HG03575 (cell line): Measurements from ENCODE around the gene CDH23.

ENCODE experiments used
- ATAC-seq: cut with Tn5 transposase; IDR thresholded peaks from one replicate; pipeline ENCODE4 v1.9.1; 2021; ENCODE audit not compliant: unreplicated experiment, insufficient number of reproducible peaks, low FRiP score; ENCODE audit errors: extremely low read depth

The CDH23 gene

DNA sequence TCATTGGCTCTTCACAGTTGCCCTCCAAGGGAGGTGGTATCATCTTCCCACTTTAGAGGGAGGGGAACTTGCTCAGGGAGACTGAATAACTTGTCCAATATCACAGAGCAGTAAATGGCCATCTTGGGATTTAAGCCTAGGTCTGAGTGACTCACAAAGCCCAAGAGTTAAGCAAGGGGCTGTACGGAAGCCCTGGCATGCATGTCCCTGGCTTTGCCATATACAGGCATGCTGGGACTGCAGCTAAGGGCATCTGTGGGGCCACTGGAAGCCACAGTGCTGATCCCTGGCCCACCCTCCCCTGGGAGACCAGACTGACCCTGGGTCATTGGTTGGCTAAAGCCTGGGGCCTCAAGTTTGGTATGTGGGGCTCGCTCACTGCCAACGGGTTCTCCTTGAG is 373.5 kb downstream of the CDH23 start:
- ATAC-seq: no peak

GRCh38 chr10:71770789-71771188 is 374.1 kb downstream of the CDH23 start:
- no peak for ATAC-seq

- no peak for ATAC-seq
Measured at GRCh38 chr10:71771204-71771603, 374.5 kb downstream of the CDH23 start.

DNA sequence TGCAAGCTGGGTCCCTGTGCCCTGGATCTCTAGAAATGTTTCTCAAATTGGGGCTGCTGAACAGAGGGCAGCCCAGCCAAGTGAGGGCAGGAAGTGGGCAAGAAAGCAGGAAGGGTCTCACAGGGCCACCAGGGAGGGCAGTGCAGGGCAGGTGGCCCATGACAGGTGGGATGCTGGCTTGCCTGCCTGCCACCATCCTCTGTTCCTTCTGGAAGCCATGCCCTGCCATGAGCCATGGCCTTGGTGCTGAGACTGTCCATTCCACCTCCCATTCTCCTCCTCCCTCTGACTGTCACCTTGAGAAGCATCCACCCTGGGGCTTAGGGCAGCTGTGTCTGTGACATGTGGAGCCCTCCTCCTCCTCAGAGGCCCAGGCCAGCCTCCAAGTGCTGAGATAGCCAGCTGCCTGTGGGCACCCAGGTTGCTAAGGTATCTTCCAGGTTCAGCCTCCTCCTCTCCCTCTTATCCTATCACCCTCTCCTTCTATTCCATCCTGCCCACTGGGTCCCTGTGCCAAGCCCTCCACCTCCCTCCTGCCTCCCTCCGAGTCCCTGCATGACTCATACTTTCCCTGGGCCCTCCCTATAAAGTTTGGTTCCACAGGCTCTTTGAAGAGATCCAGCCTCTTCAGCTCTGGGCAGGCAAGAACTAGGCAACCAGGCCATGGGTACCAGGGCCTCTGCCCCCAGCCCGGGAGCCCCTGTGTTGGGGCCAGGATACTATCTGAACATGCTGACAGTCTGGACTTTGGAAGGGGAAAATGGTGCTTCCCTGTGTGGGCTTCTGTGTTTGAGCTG is 375.3 kb downstream of the CDH23 start:
- no peak for ATAC-seq

- ATAC-seq: no peak
Measured at GRCh38 chr10:71772832-71773220, 376.1 kb downstream of the CDH23 start.

DNA sequence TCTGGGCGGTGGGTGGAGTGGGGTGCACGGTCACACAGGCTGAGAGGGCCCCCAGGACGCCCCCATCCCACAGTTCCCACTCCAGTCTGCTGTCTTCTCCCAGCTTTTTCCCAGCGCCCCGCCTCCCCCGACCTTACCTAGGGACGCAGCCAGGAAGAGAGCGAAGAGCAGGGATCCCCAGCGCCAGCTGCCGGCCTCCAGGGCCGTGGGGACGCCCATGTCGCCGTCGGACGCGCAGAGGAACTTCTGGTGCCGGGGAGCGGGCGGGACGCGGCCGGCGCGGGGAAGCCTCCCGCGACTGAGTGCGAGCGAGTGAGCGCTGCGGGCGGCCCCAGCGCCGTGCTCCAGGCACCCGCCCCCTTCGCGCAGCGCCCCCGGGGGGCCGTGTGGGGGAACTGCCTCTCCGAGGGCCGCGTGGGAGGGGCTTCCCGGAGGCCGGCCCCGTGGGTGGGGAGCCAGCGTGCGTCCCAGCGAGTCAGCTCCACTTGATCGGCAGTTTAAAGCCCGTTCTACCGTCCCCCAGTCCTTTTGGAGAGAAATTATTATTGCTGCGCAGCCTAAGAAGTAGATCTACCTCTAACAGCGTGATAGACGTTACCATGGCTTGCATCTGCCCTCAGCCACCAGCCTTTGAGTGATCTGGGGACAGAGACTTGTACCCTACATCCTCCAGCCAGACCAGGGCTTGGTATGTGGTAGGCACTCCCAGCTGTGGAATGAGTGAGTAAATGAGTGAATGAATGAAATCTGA is 376.7 kb downstream of the CDH23 start, which contains the start of gene VSIR:
TSS of gene VSIR (minus strand) at position 300 of the 751 bp plus-strand sequence. CDS start at position 219, 81 bp downstream.
- no peak for ATAC-seq

DNA sequence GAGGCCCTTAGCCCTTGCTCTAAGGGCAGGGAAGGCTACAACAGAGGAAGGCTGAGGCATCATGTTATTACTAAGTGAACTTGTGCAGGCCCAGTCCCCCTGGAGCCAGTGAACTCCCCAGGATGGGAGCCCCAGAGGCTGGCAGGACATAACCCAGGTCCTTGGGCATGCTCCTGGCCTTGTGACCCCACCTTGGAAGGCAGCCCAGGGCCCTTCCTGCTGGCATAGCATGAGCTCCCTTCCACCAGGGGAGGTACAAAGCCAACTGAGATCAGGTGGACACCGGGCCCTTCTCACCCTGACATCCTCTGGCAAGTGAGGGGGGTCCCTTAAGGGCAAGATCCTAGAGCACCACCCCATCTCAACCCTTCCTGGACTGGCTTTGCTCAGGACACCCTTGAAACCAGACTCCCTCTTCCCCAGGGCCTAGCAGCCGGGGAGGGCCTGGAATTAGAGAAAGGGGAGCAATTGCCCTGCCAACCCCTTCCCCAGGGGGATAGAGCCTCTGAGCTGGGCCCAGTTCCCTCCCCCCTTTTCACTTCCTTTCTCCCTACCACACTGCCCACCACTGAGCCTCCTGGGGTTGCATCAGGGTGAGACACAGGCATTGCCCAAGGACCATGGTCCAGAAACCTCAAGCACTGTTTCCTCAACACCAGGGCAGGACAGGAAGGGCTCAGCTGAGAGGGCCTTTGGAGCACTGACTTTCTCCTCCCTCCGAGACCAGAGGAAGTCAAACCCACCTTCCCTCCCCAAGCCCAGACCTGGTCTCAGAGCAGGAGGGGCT is 378.4 kb downstream of the CDH23 start:
- no peak for ATAC-seq

DNA sequence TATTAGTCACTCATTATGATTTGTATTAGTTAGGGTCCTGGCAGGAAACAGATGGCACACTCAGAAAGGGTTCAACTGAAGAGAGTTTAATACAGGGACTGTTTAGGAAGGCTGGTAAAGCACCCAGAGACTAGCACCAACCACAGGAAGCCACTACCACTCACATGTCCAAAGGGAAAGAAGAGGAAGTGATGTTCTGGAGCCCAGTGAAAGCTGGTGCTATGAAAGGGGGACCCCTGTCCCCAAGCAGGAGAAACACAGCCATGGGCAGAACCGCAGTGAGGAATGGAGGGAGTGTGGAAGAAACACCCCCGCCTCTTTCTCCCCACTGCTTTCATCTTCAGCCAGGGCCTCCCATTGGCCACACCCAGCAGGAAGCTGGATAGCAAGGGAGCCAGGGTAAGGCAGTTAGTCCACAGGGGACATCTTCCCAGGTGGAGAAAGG is 379.8 kb downstream of the CDH23 start:
- ATAC-seq: no peak

GRCh38 chr10:71777213-71777985 is 380.7 kb downstream of the CDH23 start:
- no peak for ATAC-seq

DNA sequence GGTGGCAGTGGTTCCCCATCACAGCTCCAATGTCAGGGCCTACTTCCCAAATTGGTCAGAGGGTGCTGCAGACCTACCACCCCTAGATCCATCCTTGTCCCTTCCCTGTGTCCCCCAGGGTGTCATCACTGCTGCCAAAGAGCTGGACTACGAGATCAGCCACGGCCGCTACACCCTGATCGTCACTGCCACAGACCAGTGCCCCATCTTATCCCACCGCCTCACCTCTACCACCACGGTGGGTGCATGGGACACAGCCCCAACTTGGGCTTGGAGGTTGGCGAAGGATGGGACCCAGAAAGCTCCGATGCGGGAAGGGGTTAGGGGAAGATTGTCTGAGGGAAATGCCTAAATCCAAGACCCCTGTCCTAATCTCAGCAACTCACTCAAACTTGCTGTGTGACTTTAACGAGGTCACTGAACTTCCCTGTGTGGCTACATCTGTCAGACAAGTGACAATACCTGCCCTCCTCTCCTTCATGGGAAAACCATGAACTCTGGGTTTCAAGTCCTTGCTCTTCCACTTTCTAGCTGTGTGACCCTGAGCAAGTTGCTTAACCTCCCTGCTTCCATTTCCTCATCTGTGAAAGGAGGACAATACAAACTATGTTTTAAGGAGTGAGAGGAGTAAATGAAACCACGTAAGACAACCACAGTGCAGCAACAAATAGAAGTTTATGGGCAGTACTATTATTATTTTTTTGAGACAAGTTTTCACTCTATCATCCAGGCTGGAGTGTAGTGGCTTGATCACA is 381.5 kb downstream of the CDH23 start:
- ATAC-seq: no peak

- ATAC-seq: no peak
Measured at GRCh38 chr10:71779641-71780040, 382.9 kb downstream of the CDH23 start.

- ATAC-seq: no peak
Measured at GRCh38 chr10:71780156-71780555, 383.4 kb downstream of the CDH23 start.

DNA sequence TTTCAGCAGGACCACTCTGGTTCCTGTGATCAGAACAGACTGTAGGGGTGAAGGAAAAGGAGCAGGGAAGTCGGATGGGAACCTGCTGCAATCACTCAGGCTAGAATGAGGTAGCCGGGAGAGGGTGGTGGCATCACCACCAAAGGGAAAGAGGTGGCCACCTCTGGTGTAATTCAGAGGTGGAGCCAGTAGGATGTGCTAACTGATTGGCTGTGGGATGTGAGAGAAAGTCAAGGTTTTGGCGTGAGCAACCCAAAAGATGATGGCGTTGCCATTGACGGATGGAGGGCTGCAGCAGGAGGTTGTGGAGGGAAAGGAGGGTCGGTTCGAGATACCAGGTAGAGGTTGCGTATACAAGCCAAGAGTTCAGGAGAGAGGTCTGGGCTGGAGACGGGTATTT is 384.0 kb downstream of the CDH23 start:
- ATAC-seq: no peak

GRCh38 chr10:71782221-71782916 is 385.6 kb downstream of the CDH23 start:
- no peak for ATAC-seq

- ATAC-seq: no peak
Measured at GRCh38 chr10:71782917-71783490, 386.3 kb downstream of the CDH23 start.

GRCh38 chr10:71783917-71784678 is 387.4 kb downstream of the CDH23 start:
- ATAC-seq: no peak
